ENCODE data around the gene REC114.

Gene REC114

GRCh38 chr15:73530649-73531048 lies 87.7 kb downstream of the REC114 start:
- TF ChIP-seq TAF1 (IDR thresholded peaks at IDR 0.05; ENCODE audit: borderline replicate concordance, insufficient read depth, low read length), result no peak
- TF ChIP-seq POLR2AphosphoS5 (IDR thresholded peaks at IDR 0.05; ENCODE audit: low read depth, low read length), result no peak
- TF ChIP-seq REST (IDR thresholded peaks at IDR 0.05; ENCODE audit: insufficient read depth in 1 of 2, low read depth in 2 of 2, low read length in 2 of 2), result no peak
- no peak for TF ChIP-seq SIN3A (IDR thresholded peaks at IDR 0.05; ENCODE audit: borderline replicate concordance, insufficient read depth, low read length)
- no peak for TF ChIP-seq FOXP2 (optimal IDR thresholded peaks at IDR 0.05; ENCODE audit: borderline replicate concordance, extremely low read depth, extremely low read length, insufficient read depth)

- TF ChIP-seq TAF1 (IDR thresholded peaks at IDR 0.05; ENCODE audit: borderline replicate concordance, insufficient read depth, low read length), result no peak
- no peak for TF ChIP-seq POLR2AphosphoS5 (IDR thresholded peaks at IDR 0.05; ENCODE audit: low read depth, low read length)
These were observed 95.2 kb downstream of the REC114 start for GRCh38 chr15:73538123-73538522.

- TF ChIP-seq SIN3A (IDR thresholded peaks at IDR 0.05; ENCODE audit: borderline replicate concordance, insufficient read depth, low read length) (no peak), REST (IDR thresholded peaks at IDR 0.05; ENCODE audit: insufficient read depth in 1 of 2, low read depth in 2 of 2, low read length in 2 of 2) (no peak), TAF1 (IDR thresholded peaks at IDR 0.05; ENCODE audit: borderline replicate concordance, insufficient read depth, low read length) (no peak), FOXP2 (optimal IDR thresholded peaks at IDR 0.05; ENCODE audit: borderline replicate concordance, extremely low read depth, extremely low read length, insufficient read depth) (no peak), POLR2AphosphoS5 (IDR thresholded peaks at IDR 0.05; ENCODE audit: low read depth, low read length) (no peak)
These were observed 95.7 kb downstream of the REC114 start for GRCh38 chr15:73538563-73539211.

- TF ChIP-seq TAF1 (IDR thresholded peaks at IDR 0.05; ENCODE audit: borderline replicate concordance, insufficient read depth, low read length) (no peak), REST (IDR thresholded peaks at IDR 0.05; ENCODE audit: insufficient read depth in 1 of 2, low read depth in 2 of 2, low read length in 2 of 2) (no peak), SIN3A (IDR thresholded peaks at IDR 0.05; ENCODE audit: borderline replicate concordance, insufficient read depth, low read length) (no peak), FOXP2 (optimal IDR thresholded peaks at IDR 0.05; ENCODE audit: borderline replicate concordance, extremely low read depth, extremely low read length, insufficient read depth) (no peak), POLR2AphosphoS5 (IDR thresholded peaks at IDR 0.05; ENCODE audit: low read depth, low read length) (no peak)
These were observed 96.5 kb downstream of the REC114 start for GRCh38 chr15:73539212-73540128.

GRCh38 chr15:73540161-73540560 lies 97.2 kb downstream of the REC114 start:
- TF ChIP-seq TAF1 (IDR thresholded peaks at IDR 0.05; ENCODE audit: borderline replicate concordance, insufficient read depth, low read length), result no peak
- no peak for TF ChIP-seq REST (IDR thresholded peaks at IDR 0.05; ENCODE audit: insufficient read depth in 1 of 2, low read depth in 2 of 2, low read length in 2 of 2)
- no peak for TF ChIP-seq POLR2AphosphoS5 (IDR thresholded peaks at IDR 0.05; ENCODE audit: low read depth, low read length)
- no peak for TF ChIP-seq FOXP2 (optimal IDR thresholded peaks at IDR 0.05; ENCODE audit: borderline replicate concordance, extremely low read depth, extremely low read length, insufficient read depth)
- no peak for TF ChIP-seq SIN3A (IDR thresholded peaks at IDR 0.05; ENCODE audit: borderline replicate concordance, insufficient read depth, low read length)

All from PFSK-1 (cell line).